ENCODE results near the gene DUOXA2.

The DUOXA2 gene

DNA sequence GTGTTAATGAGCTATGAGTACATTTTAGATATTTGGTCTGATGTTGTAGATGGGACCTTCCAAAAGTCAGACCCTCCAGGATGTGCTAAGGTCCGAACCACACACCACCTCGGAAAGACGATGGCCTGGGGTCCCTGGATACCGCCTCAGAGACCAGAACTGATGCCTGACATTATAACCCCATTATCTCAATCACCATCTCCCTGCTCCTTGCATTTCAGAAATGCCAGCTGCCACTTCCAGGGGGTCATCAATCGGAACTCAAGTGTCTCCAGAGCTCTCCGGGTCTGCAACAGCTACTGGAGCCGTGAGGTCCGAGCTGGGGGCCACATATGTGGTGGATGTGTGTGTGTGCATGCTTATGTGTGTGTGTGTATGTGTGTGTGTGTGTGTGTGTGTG, 23.6 kb downstream of the DUOXA2 start:
- TF ChIP-seq CTCF (conservative IDR thresholded peaks at IDR 0.05; ENCODE audit: low read depth, low read length), result no peak

GRCh38 chr15:45138814-45139765, 25.0 kb downstream of the DUOXA2 start:
- Histone ChIP-seq H3K9ac (no peak overlapping the region), H3K4me2 (no peak overlapping the region), H4K20me1 (ENCODE audit: insufficient read depth) (no peaks in the 10 kb centered on the region), H3K4me3 (IDR thresholded peaks at IDR 0.05; ENCODE audit: insufficient read depth, low read depth, low read length) (no peak overlapping the region), H3K27me3 (ENCODE audit: insufficient read depth, low read depth) (no peaks in the 10 kb centered on the region), H3K4me1 (ENCODE audit: low read depth, poor library complexity, severe bottlenecking) (no peaks in the 10 kb centered on the region), H2AFZ (ENCODE audit: low read depth) (no peak overlapping the region), H3K36me3 (ENCODE audit: insufficient read depth) (no peaks in the 10 kb centered on the region), H3K79me2 (ENCODE audit: insufficient read depth, low read depth) (no peaks in the 10 kb centered on the region), H3K27ac (no peak overlapping the region)
- TF ChIP-seq CTCF (conservative IDR thresholded peaks at IDR 0.05; ENCODE audit: low read depth, low read length), result no peak

More for the DNA sequence above, 23.6 kb downstream of the DUOXA2 start:
- H3K79me2 ChIP-seq (ENCODE audit: insufficient read depth, low read depth), result no peaks in the 10 kb centered on the region
- no peak overlapping the region for H3K4me2 ChIP-seq
- no peak overlapping the region for H2AFZ ChIP-seq (ENCODE audit: low read depth)
- H4K20me1 ChIP-seq (ENCODE audit: insufficient read depth), result no peaks in the 10 kb centered on the region
- H3K27ac ChIP-seq, result no peak overlapping the region
- H3K27me3 ChIP-seq (ENCODE audit: insufficient read depth, low read depth), result no peaks in the 10 kb centered on the region
- no peaks in the 10 kb centered on the region for H3K4me1 ChIP-seq (ENCODE audit: low read depth, poor library complexity, severe bottlenecking)
- no peaks in the 10 kb centered on the region for H3K36me3 ChIP-seq (ENCODE audit: insufficient read depth)
- H3K9ac ChIP-seq, result no peak overlapping the region
- no peak overlapping the region for H3K4me3 ChIP-seq (IDR thresholded peaks at IDR 0.05; ENCODE audit: insufficient read depth, low read depth, low read length)

- no peak overlapping the region for H3K27ac ChIP-seq
- no peaks in the 10 kb centered on the region for H3K4me1 ChIP-seq (ENCODE audit: low read depth, poor library complexity, severe bottlenecking)
- no peaks in the 10 kb centered on the region for H3K27me3 ChIP-seq (ENCODE audit: insufficient read depth, low read depth)
- no peaks in the 10 kb centered on the region for H3K79me2 ChIP-seq (ENCODE audit: insufficient read depth, low read depth)
- no peak overlapping the region for H3K4me2 ChIP-seq
- H3K36me3 ChIP-seq (ENCODE audit: insufficient read depth), result no peaks in the 10 kb centered on the region
- H3K9ac ChIP-seq, result no peak overlapping the region
- no peak overlapping the region for H3K4me3 ChIP-seq (IDR thresholded peaks at IDR 0.05; ENCODE audit: insufficient read depth, low read depth, low read length)
- no peaks in the 10 kb centered on the region for H4K20me1 ChIP-seq (ENCODE audit: insufficient read depth)
- no peak for TF ChIP-seq CTCF (conservative IDR thresholded peaks at IDR 0.05; ENCODE audit: low read depth, low read length)
- no peak overlapping the region for H2AFZ ChIP-seq (ENCODE audit: low read depth)
Observed at GRCh38 chr15:45139770-45140169, 25.6 kb downstream of the DUOXA2 start.

DNA sequence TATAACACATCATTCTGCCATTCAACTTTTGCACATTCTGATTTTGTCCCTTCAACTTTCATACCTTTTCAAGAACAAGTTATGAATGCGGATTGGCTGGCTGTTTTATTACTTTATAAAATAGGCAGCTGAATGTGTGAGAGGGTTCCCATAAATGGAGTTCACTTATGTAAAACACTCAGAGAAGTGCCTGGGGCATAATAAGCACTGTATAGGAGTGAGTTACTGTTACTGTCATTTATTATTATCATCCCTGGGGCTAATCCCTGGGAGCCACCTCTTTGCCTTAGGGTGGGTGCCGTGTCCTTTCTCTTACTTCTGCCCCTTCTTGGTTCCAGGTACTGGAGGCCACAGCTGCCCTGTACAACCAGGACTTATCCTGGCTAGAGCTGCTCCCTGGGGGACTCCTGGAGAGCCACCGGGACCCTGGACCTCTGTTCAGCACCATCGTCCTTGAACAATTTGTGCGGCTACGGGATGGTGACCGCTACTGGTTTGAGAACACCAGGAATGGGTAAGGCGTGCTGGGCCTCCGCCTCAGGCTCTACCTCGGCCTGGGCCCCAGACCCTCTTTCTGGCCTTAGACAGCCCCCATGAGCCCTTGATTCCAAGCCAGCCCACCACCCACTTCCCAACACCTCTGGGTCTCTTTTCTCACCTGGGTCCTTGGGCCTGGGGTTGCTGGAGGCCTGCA, 26.6 kb downstream of the DUOXA2 start:
- TF ChIP-seq CTCF (conservative IDR thresholded peaks at IDR 0.05; ENCODE audit: low read depth, low read length), result no peak
- H3K27me3 ChIP-seq (ENCODE audit: insufficient read depth, low read depth), result no peaks in the 10 kb centered on the region
- H4K20me1 ChIP-seq (ENCODE audit: insufficient read depth), result no peaks in the 10 kb centered on the region
- H3K4me2 ChIP-seq, result no peak overlapping the region
- no peaks in the 10 kb centered on the region for H3K36me3 ChIP-seq (ENCODE audit: insufficient read depth)
- no peak overlapping the region for H3K9ac ChIP-seq
- H3K4me1 ChIP-seq (ENCODE audit: low read depth, poor library complexity, severe bottlenecking), result no peaks in the 10 kb centered on the region
- H3K4me3 ChIP-seq (IDR thresholded peaks at IDR 0.05; ENCODE audit: insufficient read depth, low read depth, low read length), result no peak overlapping the region
- no peak overlapping the region for H2AFZ ChIP-seq (ENCODE audit: low read depth)
- H3K27ac ChIP-seq, result no peak overlapping the region
- H3K79me2 ChIP-seq (ENCODE audit: insufficient read depth, low read depth), result no peaks in the 10 kb centered on the region
